ENCODE data around the gene EPS8L2. TPM values are rescaled to one million over a fixed set of nuclear protein-coding genes. Genes with fewer than 3 reads are reported as not detected.

EPS8L2 gene
- total and polyA plus RNA-seq, 10 of the 15 experiments (the other 5 are each of a cell fraction or from before 2014, with no cell fraction given): 0.76 to 20.0 (median 9.7) TPM

DNA sequence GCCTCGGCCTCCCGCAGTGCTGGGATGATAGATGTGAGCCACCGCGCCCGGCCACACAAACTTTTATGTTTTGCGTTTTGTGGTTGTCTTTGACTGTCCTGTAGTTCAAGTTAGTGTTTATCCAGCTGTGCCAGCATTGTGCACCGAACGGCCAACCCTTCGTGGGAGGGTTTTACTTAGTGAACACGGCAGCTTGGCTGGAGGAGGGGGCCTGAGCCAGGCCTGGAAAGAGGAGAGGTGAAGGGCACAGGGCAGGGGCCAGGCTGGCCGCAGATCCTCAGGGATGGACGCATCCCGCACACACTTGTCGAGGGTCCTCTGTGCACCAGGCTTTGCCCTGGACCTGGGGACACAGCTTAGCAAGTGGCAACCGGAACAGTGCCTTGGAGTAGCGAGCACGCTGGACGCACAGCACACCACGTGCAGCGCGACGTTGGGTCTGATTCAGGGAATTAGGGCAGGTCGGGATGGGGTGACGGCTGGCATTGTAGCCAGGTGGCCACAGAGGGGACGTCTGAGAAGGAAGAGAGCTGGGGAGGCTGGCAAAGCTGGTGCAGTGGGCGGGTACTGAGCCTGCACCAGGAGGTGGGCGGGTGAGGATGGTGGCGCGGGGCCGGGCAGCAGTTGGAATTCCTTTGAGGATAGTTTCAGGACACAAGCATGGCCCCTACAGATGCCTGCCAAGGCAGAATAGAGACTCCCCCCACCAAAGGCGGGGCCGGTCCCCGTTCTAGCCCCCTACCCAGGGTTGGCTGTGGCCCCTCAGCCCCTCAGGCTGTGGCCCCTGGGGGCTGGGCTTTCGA lies 13.4 kb downstream of the EPS8L2 start:
- no peak overlapping the region for H3K4me2 ChIP-seq (ENCODE audit: control insufficient read depth, insufficient read depth)
- H2AFZ ChIP-seq (ENCODE audit: control insufficient read depth, low read depth, low read length): no peak overlapping the region
- no peak for TF ChIP-seq TCF3 (IDR thresholded peaks at IDR 0.05; ENCODE audit: borderline replicate concordance, insufficient read depth, low read depth, low read length)
- no peak for TF ChIP-seq SMAD1 (IDR thresholded peaks at IDR 0.05; ENCODE audit: low read depth, partially characterized antibody)
- no peak for TF ChIP-seq HDAC2 (IDR thresholded peaks at IDR 0.05)
- no peak for TF ChIP-seq MTA3 (IDR thresholded peaks at IDR 0.05; ENCODE audit: borderline replicate concordance, low read length)
- TF ChIP-seq, protein P1, sequence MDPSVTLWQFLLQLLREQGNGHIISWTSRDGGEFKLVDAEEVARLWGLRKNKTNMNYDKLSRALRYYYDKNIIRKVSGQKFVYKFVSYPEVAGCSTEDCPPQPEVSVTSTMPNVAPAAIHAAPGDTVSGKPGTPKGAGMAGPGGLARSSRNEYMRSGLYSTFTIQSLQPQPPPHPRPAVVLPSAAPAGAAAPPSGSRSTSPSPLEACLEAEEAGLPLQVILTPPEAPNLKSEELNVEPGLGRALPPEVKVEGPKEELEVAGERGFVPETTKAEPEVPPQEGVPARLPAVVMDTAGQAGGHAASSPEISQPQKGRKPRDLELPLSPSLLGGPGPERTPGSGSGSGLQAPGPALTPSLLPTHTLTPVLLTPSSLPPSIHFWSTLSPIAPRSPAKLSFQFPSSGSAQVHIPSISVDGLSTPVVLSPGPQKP (IDR thresholded peaks at IDR 0.05; ENCODE audit: low read depth, low read length): no peak
- no peak for TF ChIP-seq BMI1 (IDR thresholded peaks at IDR 0.05; ENCODE audit: borderline replicate concordance)
- TF ChIP-seq EP300 (IDR thresholded peaks at IDR 0.05; ENCODE audit: borderline replicate concordance in 1 of 2, control insufficient read depth in 1 of 2, low read depth in 2 of 2, low read length in 2 of 2): no peak
- TF ChIP-seq, protein P2, sequence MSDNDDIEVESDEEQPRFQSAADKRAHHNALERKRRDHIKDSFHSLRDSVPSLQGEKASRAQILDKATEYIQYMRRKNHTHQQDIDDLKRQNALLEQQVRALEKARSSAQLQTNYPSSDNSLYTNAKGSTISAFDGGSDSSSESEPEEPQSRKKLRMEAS (IDR thresholded peaks at IDR 0.05; ENCODE audit: low read depth, low read length): no peak
- TF ChIP-seq EZH2 (IDR thresholded peaks at IDR 0.05; ENCODE audit: borderline replicate concordance, control insufficient read depth, low read depth, low read length): no peak
- TF ChIP-seq HCFC1 (IDR thresholded peaks at IDR 0.05; ENCODE audit: low read length): no peak
- no peak for TF ChIP-seq ATF7 (IDR thresholded peaks at IDR 0.05; ENCODE audit: low read depth)
- TF ChIP-seq ZNF24 (IDR thresholded peaks at IDR 0.05): no peak
- TF ChIP-seq ZZZ3 (IDR thresholded peaks at IDR 0.05; ENCODE audit: control insufficient read depth, insufficient read length, low read depth): no peak
- TF ChIP-seq HDGF (IDR thresholded peaks at IDR 0.05): no peak
- no peak for TF ChIP-seq BCL11A (IDR thresholded peaks at IDR 0.05; ENCODE audit: low read depth, low read length)
- FAIRE-seq: no peak
- no peak for DNase-seq (ENCODE audit: low read depth, low spot score)
- 0 out of 4 replicates have a peak, but pooled peaks cover 0 to 3% of the 10 kb centered on the region in 2 experiments for H3K27me3 ChIP-seq (replicated peaks in 1 of 2; ENCODE audit: control insufficient read depth in 2 of 2, insufficient read depth in 2 of 2, low read length in 1 of 2)
- no peaks in the 10 kb centered on the region for H3K79me2 ChIP-seq (ENCODE audit: control insufficient read depth, insufficient read depth, low read length)
- ChIA-PET POLR2A (interaction anchor here (8.2 kb wide), 1 partner anchor 24 kb away, joined by 72 read pairs; the partner anchor contains the start of genes DEAF1 and TMEM80), RAD21 (ENCODE audit: unreplicated experiment) (interaction anchor here (6.3 kb wide), 1 partner anchor 24 kb away, joined by 112 read pairs; the partner anchor contains the start of genes DEAF1 and TMEM80), SMC1A (ENCODE audit: uncharacterized antibody, unreplicated experiment) (interaction anchor here (2.7 kb wide), 1 partner anchor 23 kb away, joined by 30 read pairs; the partner anchor contains the start of gene TMEM80), CTCF (no interaction called here)
- H3K4me3 ChIP-seq: no peak overlapping the region
- 80% methylated on average over 31 of the region's 34 CpGs for WGBS (ENCODE audit: insufficient coverage, insufficient replicate concordance, low lambda C conversion rate, missing lambda C conversion rate)
- no TSS peak for BruUV-seq (replicated peaks)
- H3K9me3 ChIP-seq (replicated peaks; ENCODE audit: control insufficient read depth, insufficient read depth, low read length): no peaks in the 10 kb centered on the region; the same call in 2 of the 3 replicates
- ATAC-seq: no peak
- H3K27ac ChIP-seq (ENCODE audit: control insufficient read depth, insufficient read depth): no peak overlapping the region
- intact Hi-C loops (cut with micrococcal nuclease; ENCODE audit: unreplicated experiment): loop anchor here (2.0 to 5.0 kb wide), 2 partner anchors 23 to 102 kb away; partner anchors contain the start of gene IRF7
- no peaks in the 10 kb centered on the region for H3K36me3 ChIP-seq (ENCODE audit: control insufficient read depth in 2 of 2, insufficient read depth in 2 of 2, low read length in 1 of 2)
- peaks cover 12% of the 10 kb centered on the region for H3K4me1 ChIP-seq (ENCODE audit: control insufficient read depth, insufficient read depth, low read length)
- no peaks in the 10 kb centered on the region for H4K20me1 ChIP-seq (ENCODE audit: control insufficient read depth, insufficient read depth)
- in situ Hi-C loops (cut with MboI): loop anchor here (10.0 kb wide), 1 partner anchor 55 kb away; no protein-coding TSS in a partner anchor
- H3K9ac ChIP-seq (ENCODE audit: control insufficient read depth, insufficient read depth, low read length): no peak overlapping the region

Data from GM12878 (cell line).